ENCODE results near the gene ZSWIM7. TPM values are rescaled to one million over a fixed set of nuclear protein-coding genes. Genes with fewer than 3 reads are reported as not detected.

Gene ZSWIM7, protein sequence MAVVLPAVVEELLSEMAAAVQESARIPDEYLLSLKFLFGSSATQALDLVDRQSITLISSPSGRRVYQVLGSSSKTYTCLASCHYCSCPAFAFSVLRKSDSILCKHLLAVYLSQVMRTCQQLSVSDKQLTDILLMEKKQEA
- total RNA-seq = 14.4 and 17.1 TPM in 2 replicates

DNA sequence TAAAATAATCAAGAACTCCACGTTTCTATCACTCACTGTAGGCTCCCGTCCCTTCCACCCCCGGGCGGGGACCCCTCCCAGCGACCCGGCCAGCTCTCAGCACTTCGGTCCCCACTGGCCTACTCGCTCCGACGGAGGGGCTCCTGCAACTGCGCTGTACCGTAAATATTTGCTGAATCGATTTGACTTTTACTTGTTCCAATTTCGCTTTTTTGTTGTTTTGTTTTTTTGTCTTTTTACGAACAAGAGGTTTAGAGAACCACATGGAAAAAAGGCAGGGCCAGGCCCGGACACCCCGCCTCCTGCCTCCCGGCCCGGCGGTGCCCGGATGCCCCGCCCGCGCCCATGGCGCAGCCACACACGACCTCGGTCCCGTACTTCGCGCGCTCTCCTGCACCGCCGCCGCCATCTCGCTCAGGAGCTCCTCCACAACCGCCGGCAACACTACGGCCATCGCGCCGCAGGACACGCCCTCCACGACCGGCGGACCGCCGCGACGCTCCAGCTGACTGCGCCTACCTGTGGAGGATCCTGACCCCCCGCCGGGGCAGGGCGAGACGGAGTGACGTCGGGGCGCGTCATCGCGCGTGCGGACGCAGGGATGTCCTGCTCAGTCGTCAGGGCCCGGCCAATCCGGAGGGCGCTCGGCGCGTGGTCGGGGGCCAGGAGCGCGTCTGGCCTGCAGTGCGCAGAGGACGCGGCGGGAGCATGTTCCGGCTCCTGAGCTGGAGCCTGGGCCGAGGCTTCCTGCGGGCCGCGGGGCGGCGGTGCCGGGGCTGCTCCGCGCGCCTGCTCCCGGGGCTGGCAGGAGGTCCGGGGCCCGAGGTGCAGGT is at the start of gene ZSWIM7, which contains the start of gene TTC19:
ZSWIM7 (minus strand) TSS at position 564 of the 833 bp plus-strand sequence; CDS start at position 454, 110 bp downstream.
TTC19 (plus strand) TSS at position 684 of the 833 bp plus-strand sequence; CDS start at position 709, 25 bp downstream.

DNA sequence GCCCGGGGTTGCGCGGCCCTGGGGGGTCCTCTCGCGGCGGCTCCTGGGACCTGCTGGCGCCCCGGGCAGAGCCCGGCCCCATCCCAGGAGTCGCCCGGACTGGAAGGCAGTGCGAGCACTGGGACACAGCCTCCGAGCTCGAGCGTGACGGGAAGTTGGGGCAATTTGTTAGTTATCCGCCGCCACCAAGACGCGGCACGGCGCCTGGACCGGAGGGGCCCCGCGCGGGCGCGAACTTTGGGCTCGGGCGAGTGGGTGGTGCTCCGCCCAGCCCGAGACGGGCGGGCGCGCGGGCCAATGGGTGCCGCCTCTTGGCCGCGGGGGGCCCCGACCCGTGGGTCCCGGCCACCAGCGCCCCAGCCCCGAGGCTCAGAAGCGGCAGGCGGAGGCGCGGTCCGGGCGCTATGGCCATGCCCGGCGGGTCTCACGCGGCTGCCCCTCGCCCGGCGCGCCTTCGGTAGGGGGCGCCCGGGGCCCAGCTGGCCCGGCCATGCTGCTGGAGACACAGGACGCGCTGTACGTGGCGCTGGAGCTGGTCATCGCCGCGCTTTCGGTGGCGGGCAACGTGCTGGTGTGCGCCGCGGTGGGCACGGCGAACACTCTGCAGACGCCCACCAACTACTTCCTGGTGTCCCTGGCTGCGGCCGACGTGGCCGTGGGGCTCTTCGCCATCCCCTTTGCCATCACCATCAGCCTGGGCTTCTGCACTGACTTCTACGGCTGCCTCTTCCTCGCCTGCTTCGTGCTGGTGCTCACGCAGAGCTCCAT is 54.6 kb downstream of the ZSWIM7 start, which contains the start of gene ADORA2B:
ADORA2B (plus strand) TSS at position 372 of the 768 bp plus-strand sequence; CDS start at position 491, 119 bp downstream.

Other genes with a start within 250 kb of the ZSWIM7 start
- 5.1 and 7.8 TPM in 2 replicates for gene ADORA2B, start 54.6 kb downstream of the ZSWIM7 start, total RNA-seq
- gene TTC19, start 120 bp upstream of the ZSWIM7 start, total RNA-seq = 31.1 and 34.8 TPM in 2 replicates
- 98.4 and 111 TPM in 2 replicates for gene NCOR1, start 215.8 kb upstream of the ZSWIM7 start, total RNA-seq
- 20.4 and 29.0 TPM in 2 replicates for gene PIGL, start 217.5 kb upstream of the ZSWIM7 start, total RNA-seq

Data from articular chondrocyte of knee joint (primary cell).